Kidney (tissue), 14 donors: ENCODE results near the gene ERFL. TPM values are rescaled to one million over a fixed set of nuclear protein-coding genes. Genes with fewer than 3 reads are reported as not detected.

ENCODE experiments used
- DNase-seq, 5 donors: peaks; one replicate each; pipeline ENCODE4 v3.0.0-alpha.2; 2013 to 2020
- FAIRE-seq: peaks from 2 replicates; lab custom pipeline; 2012; peaks lifted over from hg19 to GRCh38; lab: Jason Lieb, UNC
- H3K27ac ChIP-seq, 2 donors: one replicate each; pipeline ENCODE4 v1.7.0; 2013; ENCODE audit warnings: low read depth in 2 of 2, low read length in 2 of 2, inconsistent platforms in 1 of 2
- H3K27me3 ChIP-seq: one replicate; pipeline ENCODE4 v1.7.1; 2013; ENCODE audit warnings: low read length, inconsistent platforms; ENCODE audit not compliant: control insufficient read depth, insufficient read depth
- H3K36me3 ChIP-seq, 3 donors: one replicate each; pipeline versions ENCODE4 v1.7.0 to v1.7.1; 2013; ENCODE audit warnings: low read length in 3 of 3, control low read depth in 1 of 3, inconsistent platforms in 1 of 3; ENCODE audit not compliant: insufficient read depth in 3 of 3, control insufficient read depth in 2 of 3
- H3K4me1 ChIP-seq, 3 donors: one replicate each; pipeline versions ENCODE4 v1.7.0 to v1.7.1; 2013; ENCODE audit warnings: low read length in 3 of 3, inconsistent platforms in 1 of 3, low read depth in 1 of 3; ENCODE audit not compliant: control insufficient read depth in 2 of 3, insufficient read depth in 2 of 3
- H3K4me3 ChIP-seq, 3 donors: one replicate each; pipeline versions ENCODE4 v1.7.0 to v1.8.1; 2013; ENCODE audit warnings: low read length in 3 of 3, control low read depth in 1 of 3, inconsistent platforms in 1 of 3
- H3K9ac ChIP-seq, 3 donors: one replicate each; pipeline versions ENCODE4 v1.7.0 to v1.7.1; 2013; ENCODE audit warnings: low read length in 3 of 3, control low read depth in 1 of 3, inconsistent platforms in 1 of 3
- H3K9me3 ChIP-seq, 3 donors: one replicate each; pipeline versions ENCODE4 v1.7.0 to v1.7.1; 2013; ENCODE audit warnings: low read length in 3 of 3, control low read depth in 1 of 3, inconsistent platforms in 1 of 3; ENCODE audit not compliant: control insufficient read depth in 2 of 3, insufficient read depth in 1 of 3
- intact Hi-C: fragments of 100-400 bp; cut with DNase I; formaldehyde crosslinking; loops from one replicate; pipeline ENCODE4 v1.11.1; 2022
- polyA plus RNA-seq: library from polyadenylated mRNA; stranded (reverse); fragments of 350-450 nt; fragmentation: Illumina TruSeq; extraction: RNeasy Lipid Tissue Mini Kit (QIAGEN cat#74804); gene quantifications from one replicate; pipeline ENCODE4 v1.2.3, GENCODE V29; 2014; ENCODE audit warnings: low read depth, low replicate concordance; ENCODE audit not compliant: insufficient read depth
- total RNA-seq: library from RNA; stranded (reverse); fragmentation: NEBNext Ultra II Directional; extraction: Animal tissue kit (Norgen Biotek cat#: 25700); gene quantifications from one replicate; pipeline ENCODE4 v1.2.1, GENCODE V29; 2021
- TF ChIP-seq, protein P1 (sequence below): IDR thresholded peaks from 3 replicates; pipeline ENCODE4 v1.5.1; 2012; ENCODE audit warnings: mild to moderate bottlenecking, moderate library complexity, borderline replicate concordance; ENCODE audit not compliant: insufficient read depth; ENCODE audit errors: extremely low read depth
- donor health status: control.
- donor health status: control.
- donor health status: control.
- donor health status: control.
- donor health status: control.
- donor health status: DM: yes; HTN: yes; CAD: no.
- donor health status: Normal renal cell carcinoma (clear cell type).

Gene ERFL
- total and polyA plus RNA-seq, 2 donors from 2014 or later: 0.69 TPM; not detected in 1

DNA sequence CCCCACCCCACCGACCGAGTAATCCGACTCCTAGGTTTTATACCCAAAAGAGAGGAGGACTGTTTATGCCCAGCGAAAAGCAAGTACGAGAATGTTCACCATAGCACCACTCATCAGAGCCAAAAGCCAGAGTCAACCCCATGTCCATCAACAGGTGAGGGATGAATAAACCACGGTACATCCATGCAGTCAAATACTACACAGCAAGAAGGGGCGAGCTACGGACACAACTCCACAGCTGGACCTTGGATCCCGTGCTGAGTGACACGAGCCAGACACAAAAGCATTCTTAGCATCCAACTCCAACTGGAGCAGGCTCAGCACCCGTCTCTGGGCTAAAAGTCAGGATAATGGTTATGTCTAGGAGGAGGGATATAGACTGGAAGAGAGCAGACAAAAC lies 43.1 kb upstream of the ERFL start:
- Histone ChIP-seq H3K4me3 (no peak overlapping the region), H3K27ac (no peak overlapping the region), H3K9ac (no peak overlapping the region), H3K27me3 (no peaks in the 10 kb centered on the region), H3K36me3 (no peaks in the 10 kb centered on the region), H3K4me1 (no peaks in the 10 kb centered on the region), H3K9me3 (no peaks in the 10 kb centered on the region)
- FAIRE-seq (no peak), DNase-seq (no peak)
- intact Hi-C loops: no loop called here
- TF ChIP-seq, protein P1, sequence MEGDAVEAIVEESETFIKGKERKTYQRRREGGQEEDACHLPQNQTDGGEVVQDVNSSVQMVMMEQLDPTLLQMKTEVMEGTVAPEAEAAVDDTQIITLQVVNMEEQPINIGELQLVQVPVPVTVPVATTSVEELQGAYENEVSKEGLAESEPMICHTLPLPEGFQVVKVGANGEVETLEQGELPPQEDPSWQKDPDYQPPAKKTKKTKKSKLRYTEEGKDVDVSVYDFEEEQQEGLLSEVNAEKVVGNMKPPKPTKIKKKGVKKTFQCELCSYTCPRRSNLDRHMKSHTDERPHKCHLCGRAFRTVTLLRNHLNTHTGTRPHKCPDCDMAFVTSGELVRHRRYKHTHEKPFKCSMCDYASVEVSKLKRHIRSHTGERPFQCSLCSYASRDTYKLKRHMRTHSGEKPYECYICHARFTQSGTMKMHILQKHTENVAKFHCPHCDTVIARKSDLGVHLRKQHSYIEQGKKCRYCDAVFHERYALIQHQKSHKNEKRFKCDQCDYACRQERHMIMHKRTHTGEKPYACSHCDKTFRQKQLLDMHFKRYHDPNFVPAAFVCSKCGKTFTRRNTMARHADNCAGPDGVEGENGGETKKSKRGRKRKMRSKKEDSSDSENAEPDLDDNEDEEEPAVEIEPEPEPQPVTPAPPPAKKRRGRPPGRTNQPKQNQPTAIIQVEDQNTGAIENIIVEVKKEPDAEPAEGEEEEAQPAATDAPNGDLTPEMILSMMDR: no peak

DNA sequence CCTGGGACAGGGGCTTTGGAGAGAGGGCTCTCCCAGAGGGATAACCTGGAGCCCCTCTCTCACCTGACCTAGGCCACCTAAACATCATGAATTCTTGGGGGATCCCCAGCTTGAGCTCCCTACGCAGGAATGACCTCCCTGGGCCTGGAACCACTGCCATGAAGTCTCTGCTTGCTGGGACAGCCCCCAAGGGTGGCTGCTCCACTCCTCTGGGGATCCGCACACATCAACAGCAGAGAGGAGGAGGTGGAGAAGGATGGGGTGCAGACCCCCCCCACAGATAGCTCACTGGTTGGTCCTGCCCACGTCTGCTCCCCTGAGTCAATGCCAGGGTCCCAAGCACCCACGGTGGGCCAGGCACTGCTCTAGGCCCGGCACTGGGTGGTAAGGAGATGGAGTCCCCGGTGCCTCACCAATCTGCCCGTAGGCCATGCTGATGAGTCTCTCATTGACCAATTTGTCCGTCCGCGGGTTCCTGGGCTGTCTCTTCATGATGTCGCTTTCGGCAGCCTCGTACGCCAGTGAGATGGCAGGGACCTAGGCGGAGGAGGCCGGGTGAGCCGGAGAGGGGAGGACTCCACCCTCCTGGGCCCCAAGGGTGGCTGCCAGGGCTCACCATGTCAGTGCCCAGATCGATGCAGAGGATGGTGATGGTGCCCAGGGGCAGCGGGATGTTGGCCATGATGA lies 41.7 kb upstream of the ERFL start:
- no peak for DNase-seq
- no peaks in the 10 kb centered on the region for H3K4me1 ChIP-seq
- intact Hi-C loops: no loop called here
- TF ChIP-seq, protein P1: no peak
- H3K9me3 ChIP-seq: no peaks in the 10 kb centered on the region
- no peak for FAIRE-seq
- no peak overlapping the region for H3K4me3 ChIP-seq
- H3K27me3 ChIP-seq: no peaks in the 10 kb centered on the region
- H3K9ac ChIP-seq: no peak overlapping the region
- H3K27ac ChIP-seq: no peak overlapping the region
- no peaks in the 10 kb centered on the region for H3K36me3 ChIP-seq

DNA sequence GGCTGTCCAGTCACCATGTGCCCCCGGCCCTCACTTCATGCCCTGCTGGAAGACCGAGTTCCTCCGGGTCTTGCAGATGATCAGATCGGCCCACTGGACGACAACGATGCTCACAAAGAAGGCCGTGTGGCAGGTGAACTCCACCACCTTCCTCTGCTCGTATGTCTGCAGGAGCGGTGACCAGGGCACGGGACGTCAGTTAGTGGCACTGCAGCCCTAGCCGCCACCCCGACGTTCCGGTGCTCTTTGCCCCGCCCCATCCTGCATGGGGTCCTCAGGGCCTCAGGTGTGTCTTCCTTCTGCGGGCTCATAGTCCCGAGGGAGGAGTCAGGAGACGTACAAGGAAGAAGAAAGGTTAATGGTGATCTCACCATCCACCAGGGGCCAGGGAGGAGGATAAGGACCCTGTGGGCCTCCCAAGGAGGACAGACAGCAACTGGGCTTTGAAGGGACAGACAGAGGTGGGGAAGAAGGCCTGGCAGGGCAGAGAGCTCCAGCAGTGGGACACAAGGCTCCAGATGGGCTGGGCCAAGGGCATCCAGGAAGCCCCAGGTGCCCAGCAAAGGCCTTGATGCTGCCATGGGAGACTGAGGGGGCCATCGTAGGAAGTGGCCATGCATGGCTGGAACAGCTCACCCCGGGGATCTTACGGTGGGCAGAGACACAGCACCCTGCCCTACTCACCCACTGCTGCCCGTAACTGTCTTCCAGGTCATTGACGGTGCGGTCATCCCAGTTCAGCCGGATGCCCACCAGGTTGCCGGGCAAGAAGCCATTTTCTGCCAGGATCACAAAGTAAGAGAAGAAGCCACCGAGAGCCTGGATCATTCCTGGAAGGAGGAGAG lies 40.7 kb upstream of the ERFL start:
- Histone ChIP-seq H3K4me3 (no peak overlapping the region), H3K36me3 (no peaks in the 10 kb centered on the region), H3K27me3 (no peaks in the 10 kb centered on the region), H3K9ac (no peak overlapping the region), H3K4me1 (no peaks in the 10 kb centered on the region), H3K27ac (no peak overlapping the region), H3K9me3 (no peaks in the 10 kb centered on the region)
- no peak for FAIRE-seq
- no peak for DNase-seq
- intact Hi-C loops: no loop called here
- TF ChIP-seq, protein P1: no peak
